K562 (cell line): ENCODE measurements around the gene RALGAPA2. TPM values are rescaled to one million over a fixed set of nuclear protein-coding genes. Genes with fewer than 3 reads are reported as not detected.

Experiments
- ARID3A ChIP-seq: IDR thresholded peaks from 2 replicates; pipeline ENCODE4 v1.6.1; 2012; ENCODE audit warnings: low read depth, low read length, improper control_type of control experiment, borderline replicate concordance
- BACH1 ChIP-seq: fragments of 200-800 bp; sonication (Bioruptor generic); IDR thresholded peaks from 2 replicates; pipeline ENCODE4 v1.6.1; 2016; ENCODE audit warnings: missing genetic modification characterization, missing compliant biosample characterization
- BRD4 ChIP-seq: fragments of 200-600 bp; sonication (generic); IDR thresholded peaks from 2 replicates; pipeline ENCODE4 v1.6.1; 2017; ENCODE audit warnings: inconsistent platforms
- C11orf30 ChIP-seq: fragments of 450-650 bp; IDR thresholded peaks from 2 replicates; pipeline ENCODE4 v1.6.1; 2016; ENCODE audit warnings: low read depth, mild to moderate bottlenecking
- COPS2 ChIP-seq: fragments of 450-650 bp; conservative IDR thresholded peaks from 2 replicates; pipeline ENCODE4 v1.6.1; 2016; ENCODE audit warnings: mild to moderate bottlenecking, moderate library complexity
- CREBBP ChIP-seq: IDR thresholded peaks from one replicate; pipeline ENCODE4 v1.6.1; 2012; ENCODE audit warnings: low read depth, mild to moderate bottlenecking, control low read depth, inconsistent platforms, low read length
- E2F1 ChIP-seq: sonication (generic); formaldehyde crosslinking; IDR thresholded peaks from 2 replicates; pipeline ENCODE4 v1.8.1; 2023; ENCODE audit warnings: mild to moderate bottlenecking, missing genetic modification reagents, moderate library complexity
- E2F5 ChIP-seq: sonication (generic); formaldehyde crosslinking; IDR thresholded peaks from 2 replicates; pipeline ENCODE4 v1.8.0; 2022; ENCODE audit warnings: mild to moderate bottlenecking, missing genetic modification reagents
- HDAC8 ChIP-seq: fragments of 450-650 bp; IDR thresholded peaks from 2 replicates; pipeline ENCODE4 v1.6.1; 2016; ENCODE audit warnings: mild to moderate bottlenecking, missing genetic modification characterization, moderate library complexity, missing compliant biosample characterization
- HES1 ChIP-seq: fragments of 450-650 bp; IDR thresholded peaks from 2 replicates; pipeline ENCODE4 v1.6.1; 2016; ENCODE audit warnings: low read depth, mild to moderate bottlenecking, moderate library complexity
- ID3 ChIP-seq, 2 experiments: fragments of 250-450 bp in 1 of 2; fragments of 450-650 bp in 1 of 2; sonication (Bioruptor Pico) in 1 of 2; IDR thresholded peaks; 2 replicates each; pipeline versions ENCODE4 v1.6.1 to v1.8.0; 2016 to 2021; ENCODE audit warnings: mild to moderate bottlenecking in 2 of 2, moderate library complexity in 2 of 2, missing compliant biosample characterization in 1 of 2, missing genetic modification characterization in 1 of 2
- JUN ChIP-seq, 2 experiments: sonication (generic) in 1 of 2; formaldehyde crosslinking in 1 of 2; IDR thresholded peaks; 2 replicates each; pipeline versions ENCODE4 v1.6.1 to v1.8.0; 2012 to 2022; ENCODE audit warnings: borderline replicate concordance in 2 of 2, mild to moderate bottlenecking in 2 of 2, improper control_type of control experiment in 1 of 2, low read depth in 1 of 2, low read length in 1 of 2, missing genetic modification reagents in 1 of 2
- NEUROD1 ChIP-seq: fragments of 150-350 bp; IDR thresholded peaks from 2 replicates; pipeline ENCODE4 v1.6.1; 2014; ENCODE audit warnings: borderline replicate concordance, low read length, low read depth; ENCODE audit not compliant: partially characterized antibody
- NFRKB ChIP-seq: fragments of 450-650 bp; IDR thresholded peaks from 2 replicates; pipeline ENCODE4 v1.6.1; 2016; ENCODE audit warnings: low read depth
- NR2C2 ChIP-seq, 2 experiments: fragments of 200-800 bp in 1 of 2; sonication (Bioruptor generic) in 1 of 2; sonication (generic) in 1 of 2; formaldehyde crosslinking in 1 of 2; IDR thresholded peaks; 2 replicates each; pipeline versions ENCODE4 v1.6.1 to v1.8.0; 2016 to 2022; ENCODE audit warnings: mild to moderate bottlenecking in 1 of 2, missing compliant biosample characterization in 1 of 2, missing genetic modification characterization in 1 of 2, missing genetic modification reagents in 1 of 2
- RBM39 ChIP-seq: fragments of 200-400 bp; formaldehyde crosslinking; optimal IDR thresholded peaks from 2 replicates; pipeline ENCODE3; 2018; ENCODE audit warnings: low read depth, low read length
- SIN3B ChIP-seq: fragments of 450-650 bp; IDR thresholded peaks from 2 replicates; pipeline ENCODE4 v1.6.1; 2017; ENCODE audit warnings: low read depth, mild to moderate bottlenecking, moderate library complexity
- SREBF2 ChIP-seq: sonication (generic); formaldehyde crosslinking; IDR thresholded peaks from 2 replicates; pipeline ENCODE4 v1.4.0; 2020; ENCODE audit warnings: mild to moderate bottlenecking, missing genetic modification reagents
- TAF15 ChIP-seq: fragments of 200-400 bp; formaldehyde crosslinking; IDR thresholded peaks from 2 replicates; pipeline ENCODE4 v1.6.1; 2017; ENCODE audit warnings: mild to moderate bottlenecking, low read depth, low read length, moderate library complexity
- ZNF311 ChIP-seq: fragments of 250-450 bp; sonication (Bioruptor Pico); IDR thresholded peaks from 2 replicates; pipeline ENCODE4 v1.4.0; 2020; ENCODE audit warnings: mild to moderate bottlenecking, moderate library complexity
- ZNF644 ChIP-seq: fragments of 200-800 bp; sonication (Bioruptor generic); IDR thresholded peaks from 2 replicates; pipeline ENCODE4 v1.6.1; 2016; ENCODE audit warnings: low read depth, missing genetic modification characterization, missing compliant biosample characterization
- ZNF75A ChIP-seq: fragments of 450-650 bp; formaldehyde crosslinking; IDR thresholded peaks from 2 replicates; pipeline ENCODE4 v1.4.0; 2020; ENCODE audit warnings: mild to moderate bottlenecking
- ZNF785 ChIP-seq: fragments of 250-450 bp; sonication (Bioruptor Pico); IDR thresholded peaks from 2 replicates; pipeline ENCODE4 v1.4.0; 2020; ENCODE audit warnings: mild to moderate bottlenecking
- polyA plus RNA-seq, 8 experiments: library from polyadenylated mRNA; depleted of rRNA in 4 of 8; stranded (reverse) in 5 of 8; unstranded in 3 of 8; fragments of >200 nt; fragmentation: Nextera tagmentation in 2 of 8; fragmentation: Illumina TruSeq in 1 of 8; extraction: Ambion mirVana in 2 of 8; extraction: Trizol in 1 of 8; gene quantifications; 2 replicates each; pipeline versions ENCODE4 v1.2.1 to v1.2.3, GENCODE V29; 2011 to 2014; ENCODE audit warnings: inconsistent platforms in 1 of 8, missing spikeins in 1 of 8
- total RNA-seq, 7 experiments: library from RNA; depleted of rRNA in 6 of 7; stranded (reverse); fragments of >200 nt in 6 of 7; fragmentation: Illumina TruSeq in 2 of 7; extraction: Trizol in 2 of 7; gene quantifications; 2 replicates each; pipeline versions ENCODE4 v1.2.1 to v1.2.3, GENCODE V29; 2011 to 2021; ENCODE audit warnings: low replicate concordance in 1 of 7

The RALGAPA2 gene
- total and polyA plus RNA-seq, 9 of the 15 experiments (the other 6 are each of a cell fraction or from before 2014, with no cell fraction given) = 0.35 to 2.7 (median 1.4) TPM

GRCh38 chr20:20712474-20713243 lies at the start of gene RALGAPA2 (continued):
- TF ChIP-seq RBM39 (no peak), NFRKB (no peak), HDAC8 (no peak), NEUROD1 (no peak), SREBF2 (CRISPR knock-in tag) (no peak), BACH1 (tag) (no peak), BRD4 (no peak), ARID3A (no peak), CREBBP (no peak), TAF15 (no peak), ZNF311 (CRISPR knock-in tag) (no peak), ZNF785 (no peak), E2F5 (no peak), E2F1 (CRISPR knock-in tag) (no peak), SIN3B (no peak), JUN (IDR thresholded peaks at IDR 0.05; ENCODE audit: borderline replicate concordance, low read depth, low read length) (no peak), JUN (CRISPR knock-in tag; IDR thresholded peaks at IDR 0.05; ENCODE audit: borderline replicate concordance) (no peak), COPS2 (no peak), HES1 (no peak), ZNF75A (CRISPR knock-in tag) (no peak), NR2C2 (CRISPR knock-in tag; IDR thresholded peaks at IDR 0.05) (0 out of 2 replicates have a peak, but pooled peaks have one; percentile 48), NR2C2 (tag; IDR thresholded peaks at IDR 0.05) (peak; percentile 88), C11orf30 (no peak), ZNF644 (tag) (no peak), ID3 (CRISPR knock-in tag; IDR thresholded peaks at IDR 0.05) (no peak), ID3 (tag; IDR thresholded peaks at IDR 0.05) (no peak; the same call in 1 of the 2 replicates)
